ENCODE results near the gene TNFAIP3. TPM values are rescaled to one million over a fixed set of nuclear protein-coding genes. Genes with fewer than 3 reads are reported as not detected.

Gene TNFAIP3
- total and polyA plus RNA-seq, 7 experiments from 2014 or later = 66.6 to 2,915 (median 140) TPM

GRCh38 chr6:137878486-137879285 is 11.6 kb downstream of the TNFAIP3 start:
- H3K4me3 ChIP-seq (ENCODE audit: low read length) = no peak overlapping the region
- no peaks in the 10 kb centered on the region for H3K27me3 ChIP-seq (ENCODE audit: control insufficient read depth in 2 of 2, insufficient read depth in 2 of 2, low read length in 2 of 2)
- Mint-ChIP-seq H3K9me3 (peaks cover 0 to 42% (median 0%) of the 10 kb centered on the region in 11 donors), H3K27ac (peak overlapping the region; percentile 18 to 92 (median 81)), H3K4me3 (peak overlapping the region in 7 of 10 donors; percentile 38 to 58 (median 42)), H3K27me3 (no peaks in the 10 kb centered on the region), H3K36me3 (peaks cover 8 to 67% (median 47%) of the 10 kb centered on the region in 5 donors), H3K4me1 (peaks cover 24 to 84% (median 70%) of the 10 kb centered on the region in 7 donors)
- no peaks in the 10 kb centered on the region for H3K9me3 ChIP-seq (ENCODE audit: control insufficient read depth in 2 of 3, low read length in 3 of 3)
- ChIA-PET CTCF (interaction anchor here (0.9 to 2.1 kb wide), 2 partner anchors 66 to 79 kb away, joined by 4 to 11 read pairs; no protein-coding TSS in a partner anchor), POLR2A (interaction anchor here (0.6 to 9.4 kb wide), 2 partner anchors 9 to 20 kb away, joined by 3 to 105 read pairs; partner anchors contain the start of gene TNFAIP3)
- H3K27ac ChIP-seq (ENCODE audit: low read depth, low read length) = no peak overlapping the region
- DNase-seq = peak in 6 of 9 donors; percentile 28 to 45 (median 30)
- intact Hi-C loops (cut with micrococcal nuclease) = loop anchor here in 1 of 2 donors (10.0 kb wide), 1 partner anchor 644 kb away; no protein-coding TSS in a partner anchor
- ATAC-seq = no peak
- H3K36me3 ChIP-seq (ENCODE audit: control insufficient read depth in 2 of 3, insufficient read depth in 3 of 3, low read length in 3 of 3) = peaks cover 60 to 89% (median 85%) of the 10 kb centered on the region in 3 experiments
- peaks cover 23 to 45% of the 10 kb centered on the region in 2 donors for H3K4me1 ChIP-seq (ENCODE audit: control insufficient read depth in 2 of 2, insufficient read depth in 2 of 2, low read length in 2 of 2)

GRCh38 chr6:137879299-137879698 is 12.2 kb downstream of the TNFAIP3 start:
- Histone ChIP-seq H3K9me3 (ENCODE audit: control insufficient read depth in 2 of 3, low read length in 3 of 3) (no peaks in the 10 kb centered on the region), H3K4me1 (ENCODE audit: control insufficient read depth in 2 of 2, insufficient read depth in 2 of 2, low read length in 2 of 2) (peaks cover 17 to 44% of the 10 kb centered on the region in 2 donors), H3K4me3 (ENCODE audit: low read length) (no peak overlapping the region), H3K36me3 (ENCODE audit: control insufficient read depth in 2 of 3, insufficient read depth in 3 of 3, low read length in 3 of 3) (peaks cover 56 to 82% (median 80%) of the 10 kb centered on the region in 3 experiments), H3K27me3 (ENCODE audit: control insufficient read depth in 2 of 2, insufficient read depth in 2 of 2, low read length in 2 of 2) (no peaks in the 10 kb centered on the region), H3K27ac (ENCODE audit: low read depth, low read length) (no peak overlapping the region)
- POLR2A ChIA-PET = interaction anchor here (0.6 to 9.4 kb wide), 3 partner anchors 9 to 21 kb away, joined by 3 to 105 read pairs (median 5); partner anchors contain the start of gene TNFAIP3
- Mint-ChIP-seq H3K27me3 (no peaks in the 10 kb centered on the region), H3K9me3 (peaks cover 0 to 44% (median 0%) of the 10 kb centered on the region in 11 donors), H3K27ac (peak overlapping the region in 7 of 9 donors; percentile 38 to 92 (median 81)), H3K36me3 (peaks cover 8 to 65% (median 46%) of the 10 kb centered on the region in 5 donors), H3K4me1 (peaks cover 28 to 84% (median 74%) of the 10 kb centered on the region in 7 donors), H3K4me3 (peak overlapping the region in 9 of 10 donors; percentile 8 to 58 (median 38))
- CTCF ChIA-PET = no interaction called here
- peak in 5 of 9 donors; percentile 18 to 30 (median 24) for DNase-seq
- intact Hi-C loops (cut with micrococcal nuclease) = loop anchor here in 1 of 2 donors (10.0 kb wide), 1 partner anchor 644 kb away; no protein-coding TSS in a partner anchor
- no peak for ATAC-seq

GRCh38 chr6:137879885-137880745 is 13.1 kb downstream of the TNFAIP3 start:
- intact Hi-C loops (cut with micrococcal nuclease) = loop anchor here in 1 of 2 donors (10.0 kb wide), 1 partner anchor 645 kb away; no protein-coding TSS in a partner anchor
- Mint-ChIP-seq H3K27me3 (no peaks in the 10 kb centered on the region), H3K4me3 (peak overlapping the region in 7 of 10 donors; percentile 6 to 68 (median 30)), H3K9me3 (peaks cover 0 to 42% (median 0%) of the 10 kb centered on the region in 11 donors), H3K36me3 (peaks cover 8 to 58% (median 46%) of the 10 kb centered on the region in 5 donors), H3K27ac (peak overlapping the region; percentile 62 to 92 (median 84)), H3K4me1 (peaks cover 29 to 82% (median 73%) of the 10 kb centered on the region in 7 donors)
- Histone ChIP-seq H3K36me3 (ENCODE audit: control insufficient read depth in 2 of 3, insufficient read depth in 3 of 3, low read length in 3 of 3) (peaks cover 49 to 74% (median 72%) of the 10 kb centered on the region in 3 experiments), H3K27ac (ENCODE audit: low read depth, low read length) (peak overlapping the region; percentile 10), H3K4me3 (ENCODE audit: low read length) (no peak overlapping the region), H3K9me3 (ENCODE audit: control insufficient read depth in 2 of 3, low read length in 3 of 3) (no peaks in the 10 kb centered on the region), H3K4me1 (ENCODE audit: control insufficient read depth in 2 of 2, insufficient read depth in 2 of 2, low read length in 2 of 2) (peaks cover 12 to 40% of the 10 kb centered on the region in 2 donors), H3K27me3 (ENCODE audit: control insufficient read depth in 2 of 2, insufficient read depth in 2 of 2, low read length in 2 of 2) (no peaks in the 10 kb centered on the region)
- DNase-seq (peak in 4 of 9 donors; percentile 15 to 24 (median 17)), ATAC-seq (no peak)
- ChIA-PET POLR2A (interaction anchor here (1.4 to 9.4 kb wide), 3 partner anchors 10 to 57 kb away, joined by 4 to 105 read pairs (median 5); partner anchors contain the start of gene TNFAIP3), CTCF (interaction anchor here (1.0 to 1.1 kb wide), 2 partner anchors 11 to 80 kb away, joined by 3 to 4 read pairs; no protein-coding TSS in a partner anchor)

- H3K27me3 Mint-ChIP-seq = no peaks in the 10 kb centered on the region
- H3K4me3 ChIP-seq (ENCODE audit: low read length) = no peak overlapping the region
- CTCF ChIA-PET = interaction anchor here (1.1 to 1.3 kb wide), 2 partner anchors 13 to 81 kb away, joined by 4 read pairs; partner anchors contain the start of gene TNFAIP3
- H3K27me3 ChIP-seq (ENCODE audit: control insufficient read depth in 2 of 2, insufficient read depth in 2 of 2, low read length in 2 of 2) = no peaks in the 10 kb centered on the region
- peak overlapping the region; percentile 70 to 92 (median 84) for H3K27ac Mint-ChIP-seq
- H3K36me3 ChIP-seq (ENCODE audit: control insufficient read depth in 2 of 3, insufficient read depth in 3 of 3, low read length in 3 of 3) = peaks cover 44 to 66% (median 64%) of the 10 kb centered on the region in 3 experiments
- H3K9me3 ChIP-seq (ENCODE audit: control insufficient read depth in 2 of 3, low read length in 3 of 3) = no peaks in the 10 kb centered on the region
- POLR2A ChIA-PET = interaction anchor here (1.4 to 9.4 kb wide), 3 partner anchors 10 to 57 kb away, joined by 4 to 105 read pairs (median 5); partner anchors contain the start of gene TNFAIP3
- DNase-seq = peak in 7 of 9 donors; percentile 24 to 54 (median 36)
- H3K9me3 Mint-ChIP-seq = peaks cover 0 to 45% (median 0%) of the 10 kb centered on the region in 11 donors
- peaks cover 8 to 50% (median 43%) of the 10 kb centered on the region in 5 donors for H3K36me3 Mint-ChIP-seq
- H3K4me1 Mint-ChIP-seq = peaks cover 29 to 74% (median 66%) of the 10 kb centered on the region in 7 donors
- H3K27ac ChIP-seq (ENCODE audit: low read depth, low read length) = peak overlapping the region; percentile 10
- peak overlapping the region in 7 of 10 donors; percentile 1 to 68 (median 39) for H3K4me3 Mint-ChIP-seq
- intact Hi-C loops (cut with micrococcal nuclease) = no loop called here
- ATAC-seq = peak; percentile 2
- H3K4me1 ChIP-seq (ENCODE audit: control insufficient read depth in 2 of 2, insufficient read depth in 2 of 2, low read length in 2 of 2) = peaks cover 12 to 40% of the 10 kb centered on the region in 2 donors
Measured at GRCh38 chr6:137880746-137881521, 13.9 kb downstream of the TNFAIP3 start.

- ATAC-seq = peak; percentile 7
- Mint-ChIP-seq H3K9me3 (peaks cover 0 to 50% (median 0%) of the 10 kb centered on the region in 11 donors), H3K4me3 (peak overlapping the region in 6 of 10 donors; percentile 27 to 52 (median 47)), H3K27me3 (no peaks in the 10 kb centered on the region), H3K4me1 (peaks cover 29 to 72% (median 65%) of the 10 kb centered on the region in 7 donors), H3K27ac (peak overlapping the region; percentile 70 to 92 (median 84)), H3K36me3 (peaks cover 8 to 48% (median 41%) of the 10 kb centered on the region in 5 donors)
- peak overlapping the region; percentile 10 for H3K27ac ChIP-seq (ENCODE audit: low read depth, low read length)
- ChIA-PET CTCF (interaction anchor here (1.3 to 1.5 kb wide), 2 partner anchors 11 to 14 kb away, joined by 4 to 5 read pairs; partner anchors contain the start of gene TNFAIP3), POLR2A (interaction anchor here (0.6 to 9.4 kb wide), 3 partner anchors 12 to 323 kb away, joined by 3 to 105 read pairs (median 4); partner anchors contain the start of gene TNFAIP3)
- H3K36me3 ChIP-seq (ENCODE audit: control insufficient read depth in 2 of 3, insufficient read depth in 3 of 3, low read length in 3 of 3) = peaks cover 40 to 61% (median 59%) of the 10 kb centered on the region in 3 experiments
- no peaks in the 10 kb centered on the region for H3K9me3 ChIP-seq (ENCODE audit: control insufficient read depth in 2 of 3, low read length in 3 of 3)
- intact Hi-C loops (cut with micrococcal nuclease) = no loop called here
- peak in 8 of 9 donors; percentile 36 to 52 (median 42) for DNase-seq
- peaks cover 12 to 40% of the 10 kb centered on the region in 2 donors for H3K4me1 ChIP-seq (ENCODE audit: control insufficient read depth in 2 of 2, insufficient read depth in 2 of 2, low read length in 2 of 2)
- H3K27me3 ChIP-seq (ENCODE audit: control insufficient read depth in 2 of 2, insufficient read depth in 2 of 2, low read length in 2 of 2) = no peaks in the 10 kb centered on the region
- H3K4me3 ChIP-seq (ENCODE audit: low read length) = no peak overlapping the region
Measured at GRCh38 chr6:137881522-137881886, 14.4 kb downstream of the TNFAIP3 start.

Data from naive thymus-derived CD4-positive, alpha-beta T cell (primary cell).